ENCODE data around the gene ADIPOR2.

ADIPOR2 gene, protein sequence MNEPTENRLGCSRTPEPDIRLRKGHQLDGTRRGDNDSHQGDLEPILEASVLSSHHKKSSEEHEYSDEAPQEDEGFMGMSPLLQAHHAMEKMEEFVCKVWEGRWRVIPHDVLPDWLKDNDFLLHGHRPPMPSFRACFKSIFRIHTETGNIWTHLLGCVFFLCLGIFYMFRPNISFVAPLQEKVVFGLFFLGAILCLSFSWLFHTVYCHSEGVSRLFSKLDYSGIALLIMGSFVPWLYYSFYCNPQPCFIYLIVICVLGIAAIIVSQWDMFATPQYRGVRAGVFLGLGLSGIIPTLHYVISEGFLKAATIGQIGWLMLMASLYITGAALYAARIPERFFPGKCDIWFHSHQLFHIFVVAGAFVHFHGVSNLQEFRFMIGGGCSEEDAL

DNA sequence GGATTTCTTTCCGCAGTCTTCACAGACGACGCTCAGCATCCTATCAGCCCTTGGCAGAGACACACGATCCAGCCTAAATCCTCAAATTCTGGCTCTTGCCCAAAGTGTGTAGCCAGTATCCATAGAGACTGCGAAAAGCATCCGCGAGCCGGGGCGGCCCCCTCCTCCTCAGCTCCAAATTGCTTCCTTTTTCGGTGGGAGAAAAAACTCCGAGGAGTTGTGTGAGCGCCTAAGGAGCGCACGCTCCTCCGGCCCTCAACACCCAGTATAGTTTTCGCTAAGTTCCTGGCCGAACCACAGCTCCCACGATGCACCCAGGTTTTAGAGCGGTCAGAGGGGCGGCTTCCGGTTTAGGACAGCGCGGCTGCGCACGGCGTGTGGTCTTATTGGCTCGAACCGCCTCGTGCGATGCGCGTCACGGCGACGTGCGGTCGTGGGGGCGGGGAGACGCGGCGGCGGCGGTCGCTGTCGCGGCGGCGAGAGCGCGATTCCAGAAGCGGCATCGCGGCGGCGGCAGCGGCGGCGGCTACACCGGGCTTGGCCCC, at the start of gene ADIPOR2:
Gene ADIPOR2 (plus strand): TSS at position 493 of the 545 bp plus-strand sequence. CDS start 63,274 bp downstream, outside the sequence.
- TF ChIP-seq SUZ12 (IDR thresholded peaks at IDR 0.05; ENCODE audit: extremely low read depth, insufficient read depth, insufficient read length) (no peak), ZNF274 (IDR thresholded peaks at IDR 0.05; ENCODE audit: low read depth, low read length) (no peak), YY1 (IDR thresholded peaks at IDR 0.05; ENCODE audit: insufficient read depth, insufficient read length) (no peak)
- peak; percentile 100 for DNase-seq (ENCODE audit: low read depth, low spot score)
- Histone ChIP-seq H3K9ac (ENCODE audit: insufficient read length, low read depth) (peak within 1 kb of the TSS; percentile 98), H3K36me3 (ENCODE audit: insufficient read depth, insufficient read length, low read length) (peaks cover 19% of the 10 kb centered on the region), H3K27me3 (ENCODE audit: insufficient read depth, insufficient read length) (no peaks in the 10 kb centered on the region), H3K4me3 (ENCODE audit: insufficient read length, low read depth) (peak within 1 kb of the TSS; percentile 94), H3K9me3 (ENCODE audit: insufficient read depth, low read length) (no peaks in the 10 kb centered on the region), H3K4me1 (ENCODE audit: insufficient read depth, insufficient read length) (no peaks in the 10 kb centered on the region)

DNA sequence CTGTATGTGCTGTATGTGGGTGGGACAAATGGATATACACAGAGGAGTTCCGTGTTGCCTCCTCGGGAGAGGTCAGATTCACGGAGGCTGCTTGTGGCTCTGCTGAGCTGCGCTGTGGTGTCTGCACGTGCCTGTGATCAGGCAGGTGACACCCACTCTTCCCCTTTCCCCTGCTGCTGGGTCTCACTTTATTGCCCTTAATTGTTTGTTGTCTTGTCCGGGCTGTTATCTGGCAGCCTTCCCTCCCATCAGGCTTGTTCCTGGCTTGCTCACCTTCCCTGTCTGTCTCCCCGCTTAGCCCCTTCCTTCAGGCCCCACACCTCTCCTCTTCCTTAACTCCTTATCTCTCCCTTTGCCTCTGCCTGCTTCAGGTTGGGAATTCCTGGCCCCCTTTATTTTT, 48.4 kb upstream of the ADIPOR2 start:
- TF ChIP-seq SUZ12 (IDR thresholded peaks at IDR 0.05; ENCODE audit: extremely low read depth, insufficient read depth, insufficient read length) (no peak), ZNF274 (IDR thresholded peaks at IDR 0.05; ENCODE audit: low read depth, low read length) (no peak), YY1 (IDR thresholded peaks at IDR 0.05; ENCODE audit: insufficient read depth, insufficient read length) (no peak)
- Histone ChIP-seq H3K4me1 (ENCODE audit: insufficient read depth, insufficient read length) (peaks cover 14% of the 10 kb centered on the region), H3K9me3 (ENCODE audit: insufficient read depth, low read length) (no peaks in the 10 kb centered on the region), H3K4me3 (ENCODE audit: insufficient read length, low read depth) (no peak overlapping the region), H3K9ac (ENCODE audit: insufficient read length, low read depth) (no peak overlapping the region), H3K36me3 (ENCODE audit: insufficient read depth, insufficient read length, low read length) (peaks cover 77% of the 10 kb centered on the region), H3K27me3 (ENCODE audit: insufficient read depth, insufficient read length) (no peaks in the 10 kb centered on the region)
- no peak for DNase-seq (ENCODE audit: low read depth, low spot score)

DNA sequence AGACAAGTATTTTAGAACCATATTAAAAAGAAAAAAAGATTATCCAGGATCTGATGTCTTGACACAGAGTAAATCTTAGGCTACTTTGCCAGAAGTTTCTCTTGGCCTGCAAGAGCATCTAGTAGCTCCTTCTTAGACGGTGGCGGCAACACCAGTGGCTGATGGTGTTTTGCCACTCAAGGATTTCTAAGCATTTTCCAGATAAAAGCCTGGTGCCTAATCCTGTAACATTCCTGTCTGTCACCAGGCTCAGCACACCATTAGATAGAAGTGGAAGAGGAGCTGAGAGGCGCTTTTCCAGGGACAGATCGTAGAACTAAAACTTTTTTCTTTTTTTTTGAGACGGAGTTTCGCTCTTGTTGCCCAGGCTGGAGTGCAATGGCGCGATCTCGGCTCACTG, 47.8 kb upstream of the ADIPOR2 start:
- DNase-seq (ENCODE audit: low read depth, low spot score) = no peak
- H3K36me3 ChIP-seq (ENCODE audit: insufficient read depth, insufficient read length, low read length) = peaks cover 81% of the 10 kb centered on the region
- TF ChIP-seq YY1 (IDR thresholded peaks at IDR 0.05; ENCODE audit: insufficient read depth, insufficient read length) (no peak), ZNF274 (IDR thresholded peaks at IDR 0.05; ENCODE audit: low read depth, low read length) (no peak), SUZ12 (IDR thresholded peaks at IDR 0.05; ENCODE audit: extremely low read depth, insufficient read depth, insufficient read length) (no peak)
- no peak overlapping the region for H3K9ac ChIP-seq (ENCODE audit: insufficient read length, low read depth)
- H3K4me3 ChIP-seq (ENCODE audit: insufficient read length, low read depth) = no peak overlapping the region
- no peaks in the 10 kb centered on the region for H3K27me3 ChIP-seq (ENCODE audit: insufficient read depth, insufficient read length)
- peaks cover 14% of the 10 kb centered on the region for H3K4me1 ChIP-seq (ENCODE audit: insufficient read depth, insufficient read length)
- H3K9me3 ChIP-seq (ENCODE audit: insufficient read depth, low read length) = no peaks in the 10 kb centered on the region

DNA sequence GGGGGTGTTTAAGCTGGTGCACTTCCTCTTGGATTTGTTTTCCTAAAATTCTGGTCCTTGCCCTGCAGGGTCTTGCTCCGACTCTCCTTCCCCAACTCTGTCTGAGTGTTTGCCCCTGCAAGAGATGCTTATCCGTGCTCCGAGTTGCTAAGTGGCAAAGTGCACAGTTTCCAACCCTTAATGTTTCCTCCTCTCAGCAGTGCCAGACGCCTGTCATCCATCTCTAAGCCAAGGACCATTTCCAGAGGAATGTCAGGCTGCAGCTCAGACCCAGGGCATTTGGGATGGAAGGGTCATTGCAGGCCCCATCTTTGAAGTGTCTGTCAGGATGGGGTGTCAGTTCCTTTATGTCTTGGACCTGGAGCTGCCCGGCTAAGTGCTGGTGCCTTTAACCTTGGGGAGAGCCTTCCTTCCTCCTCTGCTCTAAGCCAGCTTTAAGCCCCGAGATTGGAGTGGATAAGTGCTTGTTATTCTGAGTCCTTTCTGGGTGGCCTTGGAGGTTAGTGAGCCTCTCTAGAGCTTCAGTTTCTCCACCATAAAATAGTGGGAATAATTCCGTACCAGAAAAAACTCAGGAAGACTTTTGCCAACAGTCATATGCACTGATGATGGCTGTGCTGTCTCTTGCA, 46.9 kb upstream of the ADIPOR2 start:
- H3K27me3 ChIP-seq (ENCODE audit: insufficient read depth, insufficient read length) = no peaks in the 10 kb centered on the region
- H3K4me3 ChIP-seq (ENCODE audit: insufficient read length, low read depth) = no peak overlapping the region
- TF ChIP-seq YY1 (IDR thresholded peaks at IDR 0.05; ENCODE audit: insufficient read depth, insufficient read length) = no peak
- TF ChIP-seq ZNF274 (IDR thresholded peaks at IDR 0.05; ENCODE audit: low read depth, low read length) = no peak
- TF ChIP-seq SUZ12 (IDR thresholded peaks at IDR 0.05; ENCODE audit: extremely low read depth, insufficient read depth, insufficient read length) = no peak
- H3K4me1 ChIP-seq (ENCODE audit: insufficient read depth, insufficient read length) = peaks cover 14% of the 10 kb centered on the region
- no peaks in the 10 kb centered on the region for H3K9me3 ChIP-seq (ENCODE audit: insufficient read depth, low read length)
- H3K9ac ChIP-seq (ENCODE audit: insufficient read length, low read depth) = no peak overlapping the region
- H3K36me3 ChIP-seq (ENCODE audit: insufficient read depth, insufficient read length, low read length) = peaks cover 75% of the 10 kb centered on the region
- DNase-seq (ENCODE audit: low read depth, low spot score) = no peak

DNA sequence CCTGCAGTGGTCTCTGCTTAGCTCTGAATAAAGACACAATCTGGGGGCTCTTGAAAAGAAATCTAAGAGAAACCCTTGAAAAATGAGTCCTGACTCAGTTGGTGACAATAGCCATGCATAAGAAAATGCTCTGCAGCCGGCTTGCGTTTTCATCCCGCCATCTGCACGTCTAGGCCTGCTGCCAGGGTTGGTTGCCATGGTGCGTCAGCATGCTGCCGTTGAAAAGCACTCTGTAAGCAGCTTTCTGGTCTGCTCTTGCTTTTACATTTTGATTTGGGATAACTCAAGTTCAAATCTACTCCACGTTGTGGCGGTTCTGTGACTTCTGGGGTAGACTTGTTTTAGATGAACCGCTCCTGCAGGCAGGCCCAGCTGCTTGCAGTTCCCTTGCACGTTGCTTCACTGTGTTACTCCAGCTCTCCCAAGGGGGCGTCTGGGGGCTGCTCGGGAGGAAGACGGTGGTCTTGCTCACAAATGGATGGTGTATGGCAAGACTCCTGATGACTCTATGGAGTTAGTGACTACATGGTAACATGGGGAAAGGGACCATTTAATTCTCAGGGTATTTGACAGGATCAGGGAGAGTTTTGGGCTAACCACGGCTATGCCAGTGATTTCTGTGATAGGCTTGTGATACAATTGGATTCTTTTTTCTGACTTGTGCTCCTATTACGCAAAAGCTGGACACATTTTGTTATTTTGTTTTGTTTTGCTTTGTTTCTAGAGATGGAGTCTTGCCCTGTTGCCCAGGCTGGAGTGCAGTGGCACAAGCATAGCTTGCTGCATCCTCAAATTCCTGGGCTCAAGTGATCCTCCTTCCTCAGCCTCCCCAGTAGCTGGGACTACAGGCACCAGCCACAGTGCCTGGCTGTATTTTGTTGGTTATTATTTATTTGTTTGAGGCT, 46.1 kb upstream of the ADIPOR2 start:
- Histone ChIP-seq H3K27me3 (ENCODE audit: insufficient read depth, insufficient read length) (no peaks in the 10 kb centered on the region), H3K36me3 (ENCODE audit: insufficient read depth, insufficient read length, low read length) (peaks cover 69% of the 10 kb centered on the region), H3K4me1 (ENCODE audit: insufficient read depth, insufficient read length) (peaks cover 14% of the 10 kb centered on the region), H3K4me3 (ENCODE audit: insufficient read length, low read depth) (no peak overlapping the region), H3K9ac (ENCODE audit: insufficient read length, low read depth) (no peak overlapping the region), H3K9me3 (ENCODE audit: insufficient read depth, low read length) (no peaks in the 10 kb centered on the region)
- TF ChIP-seq ZNF274 (IDR thresholded peaks at IDR 0.05; ENCODE audit: low read depth, low read length) (no peak), SUZ12 (IDR thresholded peaks at IDR 0.05; ENCODE audit: extremely low read depth, insufficient read depth, insufficient read length) (no peak), YY1 (IDR thresholded peaks at IDR 0.05; ENCODE audit: insufficient read depth, insufficient read length) (no peak)
- DNase-seq (ENCODE audit: low read depth, low spot score) = no peak

DNA sequence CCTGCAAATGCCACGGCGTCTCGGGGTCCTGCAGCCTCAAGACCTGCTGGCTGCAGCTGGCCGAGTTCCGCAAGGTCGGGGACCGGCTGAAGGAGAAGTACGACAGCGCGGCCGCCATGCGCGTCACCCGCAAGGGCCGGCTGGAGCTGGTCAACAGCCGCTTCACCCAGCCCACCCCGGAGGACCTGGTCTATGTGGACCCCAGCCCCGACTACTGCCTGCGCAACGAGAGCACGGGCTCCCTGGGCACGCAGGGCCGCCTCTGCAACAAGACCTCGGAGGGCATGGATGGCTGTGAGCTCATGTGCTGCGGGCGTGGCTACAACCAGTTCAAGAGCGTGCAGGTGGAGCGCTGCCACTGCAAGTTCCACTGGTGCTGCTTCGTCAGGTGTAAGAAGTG, 45.1 kb upstream of the ADIPOR2 start:
- no peak for DNase-seq (ENCODE audit: low read depth, low spot score)
- H3K36me3 ChIP-seq (ENCODE audit: insufficient read depth, insufficient read length, low read length) = peaks cover 59% of the 10 kb centered on the region
- no peak overlapping the region for H3K4me3 ChIP-seq (ENCODE audit: insufficient read length, low read depth)
- no peaks in the 10 kb centered on the region for H3K9me3 ChIP-seq (ENCODE audit: insufficient read depth, low read length)
- no peaks in the 10 kb centered on the region for H3K27me3 ChIP-seq (ENCODE audit: insufficient read depth, insufficient read length)
- no peak for TF ChIP-seq SUZ12 (IDR thresholded peaks at IDR 0.05; ENCODE audit: extremely low read depth, insufficient read depth, insufficient read length)
- TF ChIP-seq YY1 (IDR thresholded peaks at IDR 0.05; ENCODE audit: insufficient read depth, insufficient read length) = no peak
- no peak for TF ChIP-seq ZNF274 (IDR thresholded peaks at IDR 0.05; ENCODE audit: low read depth, low read length)
- peaks cover 14% of the 10 kb centered on the region for H3K4me1 ChIP-seq (ENCODE audit: insufficient read depth, insufficient read length)
- H3K9ac ChIP-seq (ENCODE audit: insufficient read length, low read depth) = no peak overlapping the region
